ENCODE data around the gene CD84.

GRCh38 chr1:160575112-160575664 lies 4.1 kb downstream of the CD84 start:
- TF ChIP-seq CTCF (IDR thresholded peaks at IDR 0.05) (no peak), POLR2A (IDR thresholded peaks at IDR 0.05) (no peak)

Data from Peyer's patch (tissue), 4 donors.